Measurements from ENCODE around the gene IQCB1.
"Not testable (repeated sequence)": the region's sequence is repeated elsewhere in the genome, so short reads cannot be mapped to it uniquely, and the experiment has no call there.

Gene IQCB1

DNA sequence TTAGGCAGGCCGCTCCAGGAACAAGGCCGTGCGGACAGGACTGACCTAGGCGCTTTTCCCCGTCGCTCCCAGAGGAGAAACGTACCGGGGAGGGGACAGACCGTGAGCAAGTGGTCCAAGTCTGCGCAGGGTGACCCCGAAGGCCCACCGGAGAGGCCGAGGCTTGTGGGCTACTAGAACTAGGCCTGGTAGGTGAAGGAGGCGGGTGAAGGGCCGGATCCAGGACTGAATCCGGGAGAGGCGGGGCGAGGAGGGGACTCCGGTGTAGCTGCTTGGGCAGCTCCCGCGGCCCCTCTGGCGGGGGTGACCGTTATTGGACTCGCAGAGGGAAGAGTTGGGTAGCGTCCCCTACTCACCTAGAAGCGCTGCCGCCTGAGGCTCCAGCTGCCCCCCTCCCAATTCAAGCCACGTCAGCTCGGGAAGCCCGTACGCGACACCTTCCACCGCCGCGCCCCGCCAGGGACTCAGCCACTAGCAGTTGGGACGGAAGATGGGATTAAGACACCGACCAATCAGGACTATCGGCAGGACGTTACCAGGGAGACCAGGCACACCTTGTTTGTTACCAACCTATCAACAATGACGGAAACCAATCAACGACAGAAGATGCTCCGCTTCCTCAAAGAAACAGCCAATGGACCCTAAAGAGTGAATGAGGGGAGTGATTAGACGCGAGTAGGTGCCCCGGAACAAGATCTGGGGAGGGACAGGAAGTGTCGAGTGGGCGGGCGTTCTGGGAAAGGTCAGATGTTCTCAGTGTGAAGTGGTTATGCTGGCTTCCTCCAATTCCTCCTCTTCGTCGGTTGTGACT lies 85.4 kb downstream of the IQCB1 start, which contains the start of gene GOLGB1:
TSS of gene GOLGB1 (minus strand) at position 466 of the 811 bp plus-strand sequence. CDS start 18,770 bp downstream, outside the sequence.
- no peaks in the 10 kb centered on the region for H3F3A ChIP-seq (ENCODE audit: insufficient read depth)
- H3K4me3 ChIP-seq (ENCODE audit: insufficient read depth, low read length, poor library complexity, severe bottlenecking): peak within 1 kb of the TSS; percentile 72
- peak within 1 kb of the TSS; percentile 65 for H3K9ac ChIP-seq (ENCODE audit: low read length)
- peak within 1 kb of the TSS; percentile 52 for H2AFZ ChIP-seq (ENCODE audit: low read depth, low read length, severe bottlenecking)
- H3K79me2 ChIP-seq (ENCODE audit: insufficient read depth, low read length): peaks cover 5% of the 10 kb centered on the region; the same call in 1 of the 2 replicates
- no peaks in the 10 kb centered on the region for H3K9me2 ChIP-seq (replicated peaks; ENCODE audit: insufficient read depth, low read length)
- H3K27ac ChIP-seq (ENCODE audit: low read depth, low read length): no peak within 1 kb of the TSS
- no peaks in the 10 kb centered on the region for H3K9me3 ChIP-seq (ENCODE audit: insufficient read depth, low read length)
- TF ChIP-seq, protein P1, sequence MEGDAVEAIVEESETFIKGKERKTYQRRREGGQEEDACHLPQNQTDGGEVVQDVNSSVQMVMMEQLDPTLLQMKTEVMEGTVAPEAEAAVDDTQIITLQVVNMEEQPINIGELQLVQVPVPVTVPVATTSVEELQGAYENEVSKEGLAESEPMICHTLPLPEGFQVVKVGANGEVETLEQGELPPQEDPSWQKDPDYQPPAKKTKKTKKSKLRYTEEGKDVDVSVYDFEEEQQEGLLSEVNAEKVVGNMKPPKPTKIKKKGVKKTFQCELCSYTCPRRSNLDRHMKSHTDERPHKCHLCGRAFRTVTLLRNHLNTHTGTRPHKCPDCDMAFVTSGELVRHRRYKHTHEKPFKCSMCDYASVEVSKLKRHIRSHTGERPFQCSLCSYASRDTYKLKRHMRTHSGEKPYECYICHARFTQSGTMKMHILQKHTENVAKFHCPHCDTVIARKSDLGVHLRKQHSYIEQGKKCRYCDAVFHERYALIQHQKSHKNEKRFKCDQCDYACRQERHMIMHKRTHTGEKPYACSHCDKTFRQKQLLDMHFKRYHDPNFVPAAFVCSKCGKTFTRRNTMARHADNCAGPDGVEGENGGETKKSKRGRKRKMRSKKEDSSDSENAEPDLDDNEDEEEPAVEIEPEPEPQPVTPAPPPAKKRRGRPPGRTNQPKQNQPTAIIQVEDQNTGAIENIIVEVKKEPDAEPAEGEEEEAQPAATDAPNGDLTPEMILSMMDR (IDR thresholded peaks at IDR 0.05; ENCODE audit: insufficient read depth, low read length, poor library complexity, severe bottlenecking): no peak
- TF ChIP-seq EZH2phosphoT487 (conservative IDR thresholded peaks at IDR 0.05; ENCODE audit: low read length): no peak
- peak within 1 kb of the TSS; percentile 81 for H3K4me2 ChIP-seq (ENCODE audit: low read depth, low read length, poor library complexity, severe bottlenecking)
- H4K20me1 ChIP-seq (ENCODE audit: low read depth, low read length): no peaks in the 10 kb centered on the region
- no peaks in the 10 kb centered on the region for H3K27me3 ChIP-seq (ENCODE audit: low read length)
- H3K36me3 ChIP-seq (ENCODE audit: low read length): no peaks in the 10 kb centered on the region

DNA sequence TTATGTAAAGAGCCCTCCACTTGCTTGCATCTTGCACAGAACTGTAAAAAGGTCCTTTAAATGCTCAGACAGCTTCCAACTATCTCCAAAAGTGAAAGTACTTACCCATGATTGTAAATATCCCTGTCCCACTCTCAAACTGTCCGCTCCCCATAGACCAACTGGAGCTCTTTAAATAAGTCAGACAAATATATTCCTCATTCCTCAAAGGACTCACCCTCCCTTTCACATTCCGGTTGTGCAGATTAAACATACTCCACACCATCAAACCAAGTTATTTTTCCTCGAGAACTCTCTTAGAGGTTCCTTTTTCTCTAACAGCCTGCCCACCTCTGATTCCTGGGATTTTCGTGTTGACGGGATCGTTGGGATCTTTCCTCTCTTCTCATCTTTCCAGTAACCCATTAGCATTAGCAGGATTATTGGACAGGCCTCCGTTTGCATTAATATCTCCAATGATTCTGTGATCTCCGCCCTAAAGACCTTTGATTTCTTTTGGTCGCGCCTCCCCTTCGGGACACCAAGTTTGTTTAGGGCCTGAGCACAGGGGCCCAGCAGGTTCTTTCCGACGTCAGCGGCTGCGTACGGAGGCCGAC lies 86.1 kb downstream of the IQCB1 start:
- no peak for TF ChIP-seq EZH2phosphoT487 (conservative IDR thresholded peaks at IDR 0.05; ENCODE audit: low read length)
- TF ChIP-seq, protein P1 (IDR thresholded peaks at IDR 0.05; ENCODE audit: insufficient read depth, low read length, poor library complexity, severe bottlenecking): no peak
- no peaks in the 10 kb centered on the region for H3F3A ChIP-seq (ENCODE audit: insufficient read depth)
- peaks cover 8% of the 10 kb centered on the region; the same call in 1 of the 2 replicates for H3K79me2 ChIP-seq (ENCODE audit: insufficient read depth, low read length)
- no peaks in the 10 kb centered on the region for H3K9me2 ChIP-seq (replicated peaks; ENCODE audit: insufficient read depth, low read length)
- H3K36me3 ChIP-seq (ENCODE audit: low read length): no peaks in the 10 kb centered on the region
- peak overlapping the region; percentile 65 for H3K9ac ChIP-seq (ENCODE audit: low read length)
- no peaks in the 10 kb centered on the region for H3K27me3 ChIP-seq (ENCODE audit: low read length)
- H4K20me1 ChIP-seq (ENCODE audit: low read depth, low read length): no peaks in the 10 kb centered on the region
- H2AFZ ChIP-seq (ENCODE audit: low read depth, low read length, severe bottlenecking): peak overlapping the region; percentile 52
- H3K4me2 ChIP-seq (ENCODE audit: low read depth, low read length, poor library complexity, severe bottlenecking): peak overlapping the region; percentile 79
- H3K4me3 ChIP-seq (ENCODE audit: insufficient read depth, low read length, poor library complexity, severe bottlenecking): peak overlapping the region; percentile 72
- no peak overlapping the region for H3K27ac ChIP-seq (ENCODE audit: low read depth, low read length)
- no peaks in the 10 kb centered on the region for H3K9me3 ChIP-seq (ENCODE audit: insufficient read depth, low read length)

DNA sequence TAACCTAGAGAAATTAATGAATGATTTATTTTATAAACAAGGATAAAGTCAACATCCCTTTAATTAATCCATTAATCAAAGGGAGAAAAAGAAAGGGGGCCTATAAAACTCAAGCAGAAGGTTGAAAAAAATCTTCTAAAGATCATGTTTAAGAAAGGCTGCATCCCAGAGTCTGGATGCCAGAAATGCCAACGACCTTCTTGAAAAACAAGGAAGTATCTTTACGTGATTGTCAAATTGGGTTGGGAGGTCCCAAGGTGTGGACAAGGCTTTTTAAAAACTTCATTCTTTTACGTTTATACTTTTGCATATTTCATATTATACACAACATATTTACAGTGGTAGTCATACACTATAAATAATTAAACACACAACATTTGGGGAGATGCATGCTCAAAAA lies 86.9 kb downstream of the IQCB1 start:
- Histone ChIP-seq H3K27me3 (ENCODE audit: low read length) (no peaks in the 10 kb centered on the region), H3K4me3 (ENCODE audit: insufficient read depth, low read length, poor library complexity, severe bottlenecking) (peak overlapping the region; percentile 72), H3K4me2 (ENCODE audit: low read depth, low read length, poor library complexity, severe bottlenecking) (peak overlapping the region; percentile 79), H3K9ac (ENCODE audit: low read length) (0 out of 2 replicates have a peak overlapping the region, but pooled peaks have one; percentile 65), H3K79me2 (ENCODE audit: insufficient read depth, low read length) (peaks cover 9% of the 10 kb centered on the region; the same call in 1 of the 2 replicates), H3K27ac (ENCODE audit: low read depth, low read length) (no peak overlapping the region), H3K36me3 (ENCODE audit: low read length) (no peaks in the 10 kb centered on the region), H4K20me1 (ENCODE audit: low read depth, low read length) (no peaks in the 10 kb centered on the region), H3K9me2 (replicated peaks; ENCODE audit: insufficient read depth, low read length) (no peaks in the 10 kb centered on the region), H3F3A (ENCODE audit: insufficient read depth) (no peaks in the 10 kb centered on the region), H3K9me3 (ENCODE audit: insufficient read depth, low read length) (no peaks in the 10 kb centered on the region), H2AFZ (ENCODE audit: low read depth, low read length, severe bottlenecking) (no peak overlapping the region)
- no peak for TF ChIP-seq EZH2phosphoT487 (conservative IDR thresholded peaks at IDR 0.05; ENCODE audit: low read length)
- TF ChIP-seq, protein P1 (IDR thresholded peaks at IDR 0.05; ENCODE audit: insufficient read depth, low read length, poor library complexity, severe bottlenecking): no peak

DNA sequence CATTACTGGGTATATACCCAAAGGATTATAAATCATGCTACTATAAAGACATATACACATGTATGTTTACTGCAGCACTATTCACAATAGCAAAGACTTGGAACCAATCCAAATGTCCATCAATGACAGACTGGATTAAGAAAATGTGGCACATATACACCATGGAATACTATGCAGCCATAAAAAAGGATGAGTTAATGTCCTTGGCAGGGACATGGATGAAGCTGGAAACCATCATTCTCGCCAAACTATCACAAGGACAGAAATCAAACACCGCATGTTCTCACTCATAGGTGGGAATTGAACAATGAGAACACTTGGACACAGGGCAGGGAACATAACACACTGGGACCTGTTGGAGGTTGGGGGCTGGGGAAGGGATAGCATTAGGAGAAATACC lies 91.8 kb downstream of the IQCB1 start:
- H3K36me3 ChIP-seq (ENCODE audit: low read length); H3K9ac ChIP-seq (ENCODE audit: low read length); H3F3A ChIP-seq (ENCODE audit: insufficient read depth); H3K27ac ChIP-seq (ENCODE audit: low read depth, low read length); H3K9me2 ChIP-seq (replicated peaks; ENCODE audit: insufficient read depth, low read length); H3K27me3 ChIP-seq (ENCODE audit: low read length); H2AFZ ChIP-seq (ENCODE audit: low read depth, low read length, severe bottlenecking); H3K4me2 ChIP-seq (ENCODE audit: low read depth, low read length, poor library complexity, severe bottlenecking); H3K9me3 ChIP-seq (ENCODE audit: insufficient read depth, low read length); H3K4me3 ChIP-seq (ENCODE audit: insufficient read depth, low read length, poor library complexity, severe bottlenecking); H3K79me2 ChIP-seq (ENCODE audit: insufficient read depth, low read length); H4K20me1 ChIP-seq (ENCODE audit: low read depth, low read length): not testable (repeated sequence)
